ENCODE results near the gene BMERB1. TPM values are rescaled to one million over a fixed set of nuclear protein-coding genes. Genes with fewer than 3 reads are reported as not detected.
A peak's percentile ranks its signal among the peaks of the same experiment; 100 is the strongest.

BMERB1 gene
- total RNA-seq, 1 donor from 2014 or later, result 75.3 TPM

GRCh38 chr16:15515992-15516391, 81.6 kb downstream of the BMERB1 start:
- no peak for DNase-seq
- Histone ChIP-seq H3K4me3 (no peak overlapping the region), H3K9me3 (replicated peaks) (no peaks in the 10 kb centered on the region), H3K27ac (replicated peaks) (no peak overlapping the region), H3K36me3 (peaks cover 20% of the 10 kb centered on the region), H3K27me3 (ENCODE audit: low read depth) (no peaks in the 10 kb centered on the region), H3K4me1 (peaks cover 16% of the 10 kb centered on the region)
- intact Hi-C loops (cut with micrococcal nuclease), result no loop called here
- no peak for TF ChIP-seq CTCF (IDR thresholded peaks at IDR 0.05; ENCODE audit: borderline replicate concordance)

GRCh38 chr16:15516609-15517008, 82.2 kb downstream of the BMERB1 start:
- Histone ChIP-seq H3K27me3 (ENCODE audit: low read depth) (no peaks in the 10 kb centered on the region), H3K27ac (replicated peaks) (no peak overlapping the region), H3K4me1 (peaks cover 22% of the 10 kb centered on the region)

GRCh38 chr16:15517743-15518377, 83.5 kb downstream of the BMERB1 start:
- no peak for DNase-seq

More at GRCh38 chr16:15516609-15517008, 82.2 kb downstream of the BMERB1 start:
- Histone ChIP-seq H3K4me3 (no peak overlapping the region), H3K36me3 (peaks cover 20% of the 10 kb centered on the region), H3K9me3 (replicated peaks) (no peaks in the 10 kb centered on the region)
- intact Hi-C loops (cut with micrococcal nuclease), result no loop called here
- TF ChIP-seq CTCF (IDR thresholded peaks at IDR 0.05; ENCODE audit: borderline replicate concordance), result no peak
- no peak for DNase-seq

GRCh38 chr16:15518381-15519351, 84.3 kb downstream of the BMERB1 start:
- no peak for TF ChIP-seq CTCF (IDR thresholded peaks at IDR 0.05; ENCODE audit: borderline replicate concordance)
- intact Hi-C loops (cut with micrococcal nuclease), result no loop called here
- Histone ChIP-seq H3K36me3 (peaks cover 20% of the 10 kb centered on the region), H3K27ac (replicated peaks) (peak overlapping the region; percentile 36), H3K9me3 (replicated peaks) (no peaks in the 10 kb centered on the region), H3K4me1 (peaks cover 41% of the 10 kb centered on the region), H3K27me3 (ENCODE audit: low read depth) (no peaks in the 10 kb centered on the region), H3K4me3 (no peak overlapping the region)
- peak; percentile 46 for DNase-seq

More at GRCh38 chr16:15517743-15518377, 83.5 kb downstream of the BMERB1 start:
- Histone ChIP-seq H3K27ac (replicated peaks) (peak overlapping the region; percentile 36), H3K36me3 (peaks cover 20% of the 10 kb centered on the region), H3K27me3 (ENCODE audit: low read depth) (no peaks in the 10 kb centered on the region), H3K4me1 (peaks cover 34% of the 10 kb centered on the region), H3K9me3 (replicated peaks) (no peaks in the 10 kb centered on the region), H3K4me3 (no peak overlapping the region)
- intact Hi-C loops (cut with micrococcal nuclease), result no loop called here
- TF ChIP-seq CTCF (IDR thresholded peaks at IDR 0.05; ENCODE audit: borderline replicate concordance), result no peak

- peaks cover 41% of the 10 kb centered on the region for H3K4me1 ChIP-seq
- intact Hi-C loops (cut with micrococcal nuclease), result no loop called here
- no peaks in the 10 kb centered on the region for H3K9me3 ChIP-seq (replicated peaks)
- peaks cover 20% of the 10 kb centered on the region for H3K36me3 ChIP-seq
- no peak overlapping the region for H3K27ac ChIP-seq (replicated peaks)
- H3K27me3 ChIP-seq (ENCODE audit: low read depth), result no peaks in the 10 kb centered on the region
- H3K4me3 ChIP-seq, result no peak overlapping the region
- TF ChIP-seq CTCF (IDR thresholded peaks at IDR 0.05; ENCODE audit: borderline replicate concordance), result no peak
- DNase-seq, result no peak
These were observed 85.4 kb downstream of the BMERB1 start for GRCh38 chr16:15519790-15520189.
